GM21737 (cell line): Measurements from ENCODE around the gene PBX1.

Experiments used
- ATAC-seq: cut with Tn5 transposase; IDR thresholded peaks from one replicate; pipeline ENCODE4 v1.9.1; 2021; ENCODE audit warnings: mild to moderate bottlenecking, moderate library complexity; ENCODE audit not compliant: unreplicated experiment

PBX1 gene

DNA sequence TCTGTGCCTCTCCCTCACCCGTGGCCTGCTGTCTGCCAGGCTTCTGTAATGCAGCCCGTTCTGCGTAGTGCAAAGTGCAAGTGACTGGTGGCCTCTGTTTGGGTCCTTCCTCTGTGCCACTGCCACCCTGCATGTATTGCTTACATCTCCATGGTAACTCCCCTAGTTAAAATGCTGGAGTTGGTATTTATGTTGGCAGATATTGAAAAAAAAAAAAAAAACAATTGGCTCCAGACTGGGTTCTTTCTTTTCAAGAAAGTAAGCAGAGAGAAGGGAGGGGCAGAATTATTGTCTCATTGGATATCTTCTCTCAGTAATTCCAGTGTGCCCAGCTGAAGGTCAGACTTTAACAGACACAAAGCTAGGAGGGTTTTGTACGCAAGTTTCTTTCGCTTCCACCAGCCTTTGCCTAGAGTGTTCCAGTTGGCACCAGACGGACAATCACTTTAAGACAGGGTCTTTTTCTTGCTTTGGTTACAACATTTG lies 242.3 kb downstream of the PBX1 start:
- ATAC-seq, result no peak

DNA sequence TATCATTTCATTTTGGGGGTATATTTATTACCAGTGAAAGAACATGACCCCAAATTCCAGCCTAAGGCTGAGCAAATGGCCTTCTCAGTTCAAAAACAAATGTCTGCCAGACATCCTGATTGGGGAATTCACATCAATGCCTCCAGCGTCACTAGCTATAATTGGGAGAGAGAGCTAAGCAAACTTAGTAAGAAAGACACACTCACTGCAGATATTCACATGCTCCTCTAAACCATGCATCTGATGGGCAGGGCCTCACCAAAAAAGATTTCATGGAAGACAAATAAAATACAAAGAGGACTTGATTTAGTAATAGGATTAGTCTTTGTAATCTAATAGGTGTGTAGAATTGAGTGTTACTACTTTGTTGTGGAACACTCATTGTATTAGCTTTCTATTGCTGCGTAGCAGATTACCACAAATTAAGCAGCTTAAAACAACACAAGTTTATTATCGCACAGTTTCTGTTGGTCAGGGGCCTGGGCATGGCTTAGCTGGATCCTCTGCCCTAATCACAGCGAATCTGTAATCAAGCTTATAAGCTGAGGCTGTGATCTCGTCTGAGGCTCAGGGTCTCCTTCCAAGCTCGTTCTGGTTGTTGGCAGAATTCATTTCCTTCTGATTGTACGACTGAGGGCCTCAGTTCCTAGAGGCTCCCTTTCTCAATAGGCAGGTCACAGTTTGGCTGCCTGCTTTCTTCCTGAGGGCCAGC lies 243.0 kb downstream of the PBX1 start:
- ATAC-seq, result no peak

DNA sequence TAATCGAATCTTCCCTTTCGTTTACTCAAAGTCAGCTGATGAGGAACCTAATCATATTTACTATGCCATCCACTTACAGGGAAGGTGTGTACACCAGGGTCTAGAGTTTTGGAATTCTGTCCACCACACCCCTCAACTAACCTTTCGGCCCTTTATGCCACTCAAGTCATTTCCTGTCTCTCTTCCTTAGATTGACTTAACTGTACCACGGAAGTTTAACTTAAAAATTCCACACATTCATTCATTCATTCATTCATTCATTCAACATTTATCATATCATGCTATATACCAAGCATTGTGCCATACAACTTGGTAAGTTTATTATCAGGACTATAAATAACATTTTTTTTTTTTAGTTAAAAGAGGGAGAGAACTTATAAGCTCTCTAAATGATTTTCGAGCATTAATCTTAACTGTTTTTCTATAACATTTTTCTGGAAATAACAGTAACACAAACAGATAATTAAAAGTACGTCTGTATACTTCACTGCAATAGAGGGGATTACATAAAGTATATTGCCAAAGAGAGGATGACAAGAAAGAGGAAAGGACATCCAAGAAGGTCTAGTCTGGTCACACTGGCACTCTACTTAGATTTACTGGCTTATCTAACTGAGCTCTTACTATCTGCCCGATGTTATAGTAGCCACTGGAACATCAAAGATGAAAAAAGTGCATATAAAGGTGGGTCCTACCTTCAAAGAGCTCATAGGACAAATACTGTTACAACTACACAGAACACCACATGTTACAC lies 243.7 kb downstream of the PBX1 start:
- ATAC-seq, result no peak

DNA sequence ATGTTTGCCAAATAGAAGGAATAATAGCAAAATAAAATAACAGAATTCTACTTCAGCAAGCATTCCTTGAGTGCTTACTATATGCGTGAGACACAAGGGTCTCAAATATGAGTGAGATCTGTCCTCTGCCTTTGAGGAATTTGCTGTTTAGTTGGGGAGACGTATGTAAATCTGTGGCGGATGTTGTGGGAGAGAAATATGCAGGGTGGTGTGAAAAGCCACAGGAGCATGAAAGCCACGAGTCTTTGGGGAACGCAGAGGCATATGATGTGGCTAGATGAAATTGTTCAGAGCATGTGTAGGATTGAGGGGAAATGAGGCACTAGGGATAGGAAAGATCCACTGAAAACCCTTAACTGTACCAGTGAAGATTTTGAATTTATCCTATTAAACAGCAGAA lies 244.4 kb downstream of the PBX1 start:
- ATAC-seq, result no peak

DNA sequence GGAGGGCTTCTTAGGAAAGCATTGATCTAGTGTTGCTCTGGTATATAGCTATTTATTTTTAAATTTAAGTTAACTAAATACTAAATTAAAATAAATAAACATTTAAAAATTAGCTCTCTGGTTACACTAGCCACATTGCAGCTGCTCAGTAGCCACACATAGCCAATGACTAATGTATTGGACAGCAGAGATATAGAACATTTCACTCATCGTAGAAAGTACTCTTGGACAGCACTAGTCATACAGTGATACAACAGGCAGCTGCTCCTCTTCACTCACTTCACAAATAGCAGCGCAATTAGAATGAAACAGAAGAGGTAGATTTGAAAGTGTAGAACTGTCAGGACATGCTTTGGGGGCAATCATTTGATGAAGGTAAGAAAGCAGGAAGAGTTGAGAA lies 245.4 kb downstream of the PBX1 start:
- no peak for ATAC-seq

DNA sequence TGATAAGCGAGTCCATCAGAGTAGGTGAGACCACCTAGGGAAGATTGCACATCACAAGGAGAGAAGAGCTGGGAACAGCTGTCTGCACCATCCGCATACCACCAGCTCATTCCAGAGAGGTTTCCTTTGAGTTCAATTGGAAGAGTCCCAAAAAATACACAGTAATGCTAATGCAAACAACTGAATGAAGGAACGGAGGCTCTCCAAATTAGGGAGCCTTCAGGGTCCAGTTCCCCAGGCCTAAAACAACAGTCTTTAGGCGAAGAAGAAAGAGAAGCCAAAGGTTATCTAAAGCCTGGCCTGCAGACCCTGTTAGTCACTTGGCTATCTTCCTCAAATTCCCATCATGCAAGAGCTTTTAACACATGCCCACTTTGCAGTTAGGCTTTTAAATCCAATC lies 246.4 kb downstream of the PBX1 start:
- no peak for ATAC-seq

DNA sequence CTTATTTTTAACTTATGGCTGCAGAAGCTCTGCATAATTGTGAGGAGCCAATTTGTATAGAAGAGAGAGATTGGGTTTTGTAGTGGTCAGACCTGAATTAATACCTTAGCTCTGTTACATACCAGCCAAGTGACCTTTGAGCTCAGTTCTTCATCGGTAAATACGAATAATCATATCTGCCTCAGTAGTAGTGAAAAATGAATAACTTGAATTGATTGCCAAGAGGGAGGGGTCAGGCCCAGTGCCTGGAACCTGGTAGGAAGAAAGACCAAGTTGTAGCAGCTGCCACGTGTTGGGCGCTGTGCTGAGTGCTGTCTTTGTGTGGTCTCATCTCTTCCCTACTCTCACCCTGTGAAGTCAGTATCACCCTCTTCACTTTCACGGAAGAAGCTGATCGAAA lies 247.5 kb downstream of the PBX1 start:
- no peak for ATAC-seq

DNA sequence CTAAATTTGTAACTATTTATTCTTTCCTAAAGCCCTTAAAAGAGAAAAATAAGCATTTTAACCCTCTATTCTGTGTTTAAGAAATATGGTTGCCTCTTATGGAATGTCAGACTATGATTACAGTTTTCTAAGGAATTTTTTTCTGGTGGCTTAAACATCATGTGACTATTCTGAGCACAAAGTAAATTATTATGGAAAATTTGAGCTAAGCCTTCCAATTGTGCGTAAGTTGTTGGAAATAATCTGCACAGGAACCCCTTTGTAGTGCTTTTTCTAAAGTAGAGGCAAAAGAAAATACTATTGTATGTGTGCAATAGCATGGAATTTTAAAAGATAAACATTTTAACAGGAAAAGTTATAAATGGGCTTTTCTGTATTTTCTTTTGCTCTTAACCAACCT lies 254.8 kb downstream of the PBX1 start:
- no peak for ATAC-seq

DNA sequence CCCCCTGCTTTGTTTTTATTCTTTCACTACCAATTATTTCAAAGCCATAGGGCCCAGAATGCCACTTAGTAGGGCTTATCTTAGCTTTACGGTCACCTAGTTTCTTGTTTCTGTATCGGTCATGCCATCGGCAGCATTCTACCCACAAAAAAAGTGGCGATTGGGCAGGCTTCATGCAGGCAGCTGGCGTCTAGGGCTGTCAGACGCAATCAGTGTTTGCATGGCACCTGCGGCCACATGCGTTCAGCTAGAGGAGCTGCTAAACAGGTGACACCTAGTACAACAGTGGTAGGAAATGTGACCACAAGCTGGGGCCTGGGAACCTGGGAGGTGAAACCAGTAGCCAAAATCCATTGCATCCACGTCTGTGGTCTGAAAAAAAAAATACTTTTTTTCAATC lies 262.7 kb downstream of the PBX1 start:
- ATAC-seq, result no peak

DNA sequence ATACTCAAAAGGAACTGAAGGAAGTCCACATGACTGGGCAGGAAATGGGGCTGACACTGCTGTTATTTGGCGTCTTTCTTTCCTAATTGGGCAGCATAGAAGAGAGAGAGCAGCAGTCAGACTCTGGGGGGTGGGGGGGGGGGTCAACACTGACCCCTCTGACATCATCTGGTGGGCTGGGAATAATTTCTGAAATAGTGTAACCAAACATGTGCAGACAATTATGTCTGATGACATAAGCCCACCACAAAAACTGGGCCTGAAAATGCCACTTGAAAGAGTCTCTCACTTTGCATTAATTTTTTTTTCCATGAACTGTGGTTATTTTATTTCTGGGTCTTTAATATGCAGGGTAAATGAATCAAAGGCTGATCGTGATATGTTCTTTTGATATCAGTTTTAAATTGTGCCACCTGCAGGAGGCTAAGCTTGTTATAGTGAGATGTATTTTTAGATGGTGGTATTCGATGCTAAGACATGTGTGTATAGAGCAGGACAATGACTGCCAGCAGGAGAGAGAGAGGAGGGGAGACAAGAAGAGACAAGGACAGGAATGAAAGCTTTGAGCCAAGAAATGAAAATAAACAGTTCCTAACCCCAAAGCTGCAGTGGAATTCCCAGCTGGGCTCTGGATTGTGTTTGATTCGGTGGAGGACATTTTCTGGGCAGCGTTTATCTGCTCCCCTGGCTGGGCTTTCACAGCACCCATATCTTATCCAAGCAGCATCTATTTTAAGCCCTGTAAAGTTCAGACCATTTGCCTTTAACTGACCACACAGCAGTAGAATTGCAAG lies 264.7 kb downstream of the PBX1 start:
- ATAC-seq, result no peak

DNA sequence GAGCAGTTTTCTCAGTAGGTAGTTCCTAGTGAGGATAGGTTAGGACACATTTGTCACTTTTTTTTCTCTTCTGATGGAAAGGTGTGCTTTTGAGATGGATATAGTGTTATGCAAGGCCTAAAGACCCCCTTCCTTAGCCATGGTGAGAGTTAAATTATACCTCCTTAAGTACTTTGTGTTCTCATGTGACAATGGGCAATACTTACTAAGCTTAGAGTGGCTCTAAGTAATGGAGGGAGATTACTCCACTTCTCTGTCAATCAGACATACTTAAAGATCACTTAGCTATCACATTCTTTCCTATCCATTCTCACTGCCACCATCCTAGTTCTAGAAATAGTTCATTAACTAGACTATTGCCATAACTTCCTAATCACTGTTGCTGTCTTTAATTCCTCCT lies 265.6 kb downstream of the PBX1 start:
- ATAC-seq, result no peak

DNA sequence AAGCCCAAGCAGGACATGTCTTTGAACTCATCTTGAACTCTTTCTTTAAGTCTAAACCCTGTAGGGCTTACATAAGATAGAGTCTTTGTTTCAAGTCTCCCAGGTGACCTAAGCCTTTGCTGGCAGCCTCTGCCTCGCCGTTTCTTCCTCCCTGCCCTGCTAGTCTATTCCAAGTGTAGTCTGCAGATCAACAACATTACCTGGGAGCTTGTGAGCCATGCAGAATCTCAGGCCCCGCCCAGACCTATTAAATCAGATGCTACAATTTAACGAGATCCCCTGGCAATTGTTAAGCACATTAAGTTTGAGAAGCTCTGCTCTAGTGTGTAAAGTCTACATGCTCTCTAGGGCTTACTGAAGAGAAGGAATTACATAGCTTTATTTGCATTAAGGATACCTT lies 271.6 kb downstream of the PBX1 start:
- no peak for ATAC-seq

DNA sequence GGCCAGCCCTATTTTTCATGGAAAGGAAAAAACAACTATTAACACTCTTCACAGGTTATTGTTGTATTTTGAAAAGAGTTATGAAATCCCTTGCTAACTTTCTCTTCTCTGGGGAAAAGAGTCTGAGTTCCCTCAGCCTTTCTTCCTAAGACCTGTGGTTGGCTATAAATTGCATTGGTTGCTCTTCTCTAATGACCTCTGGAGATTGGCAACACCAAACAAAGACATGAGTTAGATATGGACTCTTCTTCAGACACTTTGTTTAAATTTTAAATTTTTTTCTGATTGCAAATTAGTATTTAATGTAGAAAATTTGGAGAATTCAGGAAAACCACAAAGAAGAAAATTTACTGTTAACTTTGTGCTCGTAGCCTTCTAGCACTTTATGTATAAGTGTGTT lies 275.7 kb downstream of the PBX1 start:
- ATAC-seq, result no peak

DNA sequence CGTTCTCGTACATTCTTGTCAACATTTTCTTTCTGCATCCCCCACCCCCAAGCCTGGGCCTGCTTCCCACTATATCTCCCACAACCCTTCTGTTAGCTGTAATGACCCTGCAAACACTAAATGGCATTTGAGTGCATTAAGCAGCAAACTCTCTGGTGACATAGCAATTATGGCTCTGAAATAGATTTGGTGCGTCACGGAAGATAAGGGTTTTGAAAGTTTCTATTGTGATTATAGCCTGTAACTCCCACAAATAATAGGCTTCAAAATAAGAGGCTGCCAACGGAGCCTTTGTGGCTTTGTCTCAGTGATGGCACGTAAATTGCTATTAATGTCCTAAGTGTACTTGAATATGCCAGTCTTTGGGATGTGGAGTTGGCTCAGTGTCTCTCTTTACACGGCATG lies 277.6 kb downstream of the PBX1 start:
- no peak for ATAC-seq

DNA sequence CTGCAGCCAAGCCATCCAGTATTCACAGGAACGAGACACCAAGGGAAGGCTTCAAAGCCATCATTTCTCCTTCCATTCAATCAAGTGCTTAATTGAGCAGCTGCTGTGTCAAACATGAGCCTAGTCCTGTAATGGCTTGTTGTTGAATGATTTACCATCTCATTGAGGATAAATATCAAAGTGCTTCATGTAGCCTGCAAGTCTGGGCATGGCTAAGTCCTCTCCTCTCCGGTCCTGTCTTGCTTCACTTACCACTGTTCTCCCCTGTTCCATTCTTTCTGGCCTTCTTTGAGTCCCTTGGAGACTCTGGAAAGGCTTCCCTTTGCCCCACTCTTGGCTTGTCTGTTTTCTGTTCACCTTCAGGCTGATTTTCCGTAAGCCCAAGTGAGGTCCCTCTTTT lies 279.8 kb downstream of the PBX1 start:
- ATAC-seq, result no peak

DNA sequence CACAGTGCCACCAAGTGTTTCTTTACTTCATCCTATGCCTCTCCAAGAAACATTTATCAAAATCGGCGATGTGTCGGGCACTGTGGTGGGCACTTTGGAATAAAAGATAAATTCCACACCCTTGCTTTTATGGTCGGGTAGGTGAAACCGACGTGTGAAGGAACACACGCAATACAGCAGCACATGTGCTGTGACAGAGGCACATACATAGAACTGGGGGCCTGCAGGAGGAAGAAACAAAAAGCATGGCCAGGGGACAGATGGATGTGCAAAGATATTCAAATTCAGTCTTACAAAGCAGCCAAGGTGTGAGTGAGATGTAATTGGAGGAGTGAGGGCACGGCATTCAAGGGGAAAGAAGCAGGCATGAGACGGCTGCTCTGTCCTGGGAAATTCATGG lies 282.0 kb downstream of the PBX1 start:
- no peak for ATAC-seq

DNA sequence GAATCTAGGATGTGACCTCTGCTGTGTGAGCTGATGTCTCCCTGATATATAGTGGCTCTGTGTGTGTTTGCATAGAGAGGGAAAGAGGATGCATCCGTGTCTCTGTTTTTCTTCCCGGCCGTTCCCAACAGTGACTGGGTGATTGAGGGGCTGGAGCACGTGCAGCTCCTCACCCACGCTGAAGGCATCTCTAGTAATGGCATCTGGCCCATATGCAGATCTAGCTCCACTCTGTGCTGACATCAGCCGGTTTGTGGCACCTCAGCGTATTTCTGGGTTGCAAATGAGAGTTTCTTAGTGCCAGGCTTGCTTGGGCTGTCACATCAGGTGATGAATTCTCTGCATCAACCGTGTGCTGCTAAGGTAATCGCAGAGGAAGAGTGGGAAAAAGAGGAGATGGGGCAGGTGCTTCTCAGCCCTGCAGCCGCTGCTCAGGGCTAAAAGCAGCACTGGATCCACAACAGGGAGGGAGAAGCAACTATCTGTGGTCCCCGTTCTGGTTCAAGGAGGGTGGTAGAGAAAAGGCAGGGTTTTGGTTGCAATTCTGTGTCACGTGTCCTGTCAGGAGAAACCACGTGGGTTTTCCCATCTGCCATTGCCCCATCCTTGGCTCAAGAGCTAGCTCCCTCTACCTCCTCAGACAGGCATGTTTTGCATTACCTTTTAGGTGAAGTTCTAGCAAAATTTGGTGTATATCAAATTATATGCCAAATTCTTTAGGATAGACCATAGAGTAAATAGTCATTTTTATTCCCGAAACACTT lies 282.9 kb downstream of the PBX1 start:
- ATAC-seq, result no peak

DNA sequence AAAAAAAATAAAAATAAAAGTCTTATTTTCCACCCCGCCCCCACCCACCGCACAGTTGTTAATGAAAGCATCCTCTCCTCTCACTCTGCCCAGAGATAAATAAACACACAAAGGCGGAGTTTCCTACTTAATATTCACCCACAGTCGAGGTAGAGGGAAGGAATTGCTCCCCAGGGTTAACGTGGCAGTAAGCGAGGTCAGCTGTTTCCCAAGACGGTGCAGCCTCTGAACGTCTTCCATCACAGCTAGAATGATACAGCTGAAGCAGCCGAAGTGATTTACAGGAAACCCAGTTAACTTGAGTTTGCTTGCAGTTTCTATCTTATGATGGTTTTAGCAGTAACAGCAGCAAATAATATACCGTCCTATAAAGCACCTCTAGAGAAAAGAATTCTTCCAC lies 283.9 kb downstream of the PBX1 start:
- ATAC-seq, result no peak

DNA sequence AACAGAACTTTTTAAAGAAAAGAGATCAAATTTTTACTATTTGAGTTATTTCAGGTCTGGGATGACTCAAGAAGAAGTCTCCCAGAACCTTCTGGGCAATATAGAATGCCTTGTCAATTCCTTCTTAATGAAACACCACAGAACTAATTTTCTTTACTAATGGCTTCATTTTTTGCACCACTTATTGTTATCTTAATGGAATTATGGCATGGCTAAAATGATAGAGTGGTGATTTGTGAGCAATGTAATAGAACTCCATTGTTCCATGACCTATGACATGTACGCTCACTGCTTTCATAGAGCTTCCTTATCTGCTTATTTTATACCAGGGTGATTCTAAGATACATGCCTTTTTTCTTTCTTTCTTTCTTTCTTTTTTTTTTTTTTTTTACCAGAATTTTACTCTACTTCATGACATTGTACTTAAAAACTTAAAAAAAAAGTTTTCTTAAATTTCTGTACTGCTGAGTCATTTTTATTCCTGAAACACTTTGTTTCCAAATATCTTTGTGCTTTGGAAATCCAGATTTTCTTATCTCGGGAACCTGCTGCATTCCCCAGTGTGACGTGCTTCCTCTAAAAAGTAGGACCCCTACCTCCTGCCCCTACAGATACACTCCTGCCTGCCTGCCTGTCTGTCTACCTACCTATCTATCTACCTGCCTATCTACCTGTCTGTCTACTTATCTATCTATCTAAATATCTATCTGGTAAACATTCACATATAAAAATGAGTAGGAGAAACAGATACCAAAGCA lies 284.9 kb downstream of the PBX1 start:
- ATAC-seq, result no peak
